SK-N-MC (cell line): ENCODE data around the gene HOMER2.

ENCODE experiments used
- EZH2 ChIP-seq: fragments of 200-600 bp; sonication (generic); IDR thresholded peaks from one replicate; pipeline ENCODE4 v1.6.1; 2017; ENCODE audit warnings: antibody characterized with exemption
- POLR2AphosphoS5 ChIP-seq: IDR thresholded peaks from 2 replicates; pipeline ENCODE4 v1.6.1; 2012; ENCODE audit warnings: mild to moderate bottlenecking, low read depth, low read length, borderline replicate concordance

DNA sequence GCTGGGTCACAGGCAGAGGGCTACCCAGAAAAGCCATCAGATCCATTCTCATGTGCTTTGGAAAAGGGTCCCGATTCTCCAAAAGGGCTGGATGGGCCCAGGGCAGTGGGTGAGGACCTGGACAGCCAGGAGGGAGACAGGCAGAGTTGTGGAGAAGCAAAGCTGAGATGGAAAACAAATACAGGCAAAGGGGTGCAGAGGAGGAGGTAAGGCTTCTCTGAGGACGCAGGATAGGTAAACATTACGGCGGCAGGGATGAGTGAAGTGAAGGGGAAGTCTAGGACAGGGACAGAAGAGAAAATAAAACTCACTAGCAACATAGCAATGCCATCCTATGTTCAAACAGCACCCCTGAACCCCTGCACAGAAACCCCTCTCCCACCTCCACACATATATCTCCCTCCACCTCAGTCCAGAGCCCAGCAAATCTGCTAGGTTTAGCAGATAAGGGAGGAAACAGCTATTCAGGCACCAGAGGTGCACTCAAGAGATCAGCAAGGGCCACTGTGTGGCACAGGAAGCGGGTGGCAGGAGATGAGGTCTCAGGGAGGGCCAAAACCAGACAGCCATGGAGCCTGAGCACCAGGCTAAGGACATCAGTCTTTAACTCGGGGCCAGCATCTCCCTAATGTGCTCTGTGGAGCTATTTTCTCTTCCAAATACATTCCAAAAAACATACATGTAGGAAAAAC is 51.3 kb downstream of the HOMER2 start:
- TF ChIP-seq POLR2AphosphoS5 (no peak), EZH2 (no peak)
